Karpas-422 (cell line): ENCODE data around the gene SNX24. TPM values are rescaled to one million over a fixed set of nuclear protein-coding genes. Genes with fewer than 3 reads are reported as not detected.

ENCODE experiments used
- DNase-seq: peaks from one replicate; pipeline ENCODE4 v3.0.0-alpha.2; 2015
- H2AFZ ChIP-seq: fragments of 200-600 bp; sonication (generic); 2 replicates; pipeline ENCODE4 v1.6.1; 2014; ENCODE audit warnings: antibody characterized with exemption, low read length, mixed read lengths
- H3K27ac ChIP-seq: fragments of 200-600 bp; sonication (generic); 2 replicates; pipeline ENCODE4 v1.5.1; 2014; ENCODE audit warnings: mild to moderate bottlenecking, low read length, moderate library complexity
- H3K27me3 ChIP-seq: fragments of 200-600 bp; sonication (generic); 2 replicates; pipeline ENCODE4 v1.6.1; 2014; ENCODE audit warnings: low read length, mixed read lengths
- H3K36me3 ChIP-seq: fragments of 200-600 bp; sonication (generic); 2 replicates; pipeline ENCODE4 v1.6.1; 2014; ENCODE audit warnings: low read length, mixed read lengths; ENCODE audit not compliant: insufficient read depth
- H3K4me1 ChIP-seq: fragments of 200-600 bp; sonication (generic); 2 replicates; pipeline ENCODE4 v1.6.1; 2014; ENCODE audit warnings: mild to moderate bottlenecking, low read length, mixed read lengths
- H3K4me2 ChIP-seq: fragments of 200-600 bp; sonication (generic); 2 replicates; pipeline ENCODE4 v1.6.1; 2014; ENCODE audit warnings: low read length, low read depth, mild to moderate bottlenecking; ENCODE audit not compliant: poor library complexity, severe bottlenecking
- H3K4me3 ChIP-seq: fragments of 200-600 bp; sonication (generic); 2 replicates; pipeline ENCODE4 v1.5.1; 2014; ENCODE audit warnings: mild to moderate bottlenecking, antibody characterized with exemption, low read length, mixed read lengths
- H3K79me2 ChIP-seq: fragments of 200-600 bp; sonication (generic); 2 replicates; pipeline ENCODE4 v1.6.1; 2014; ENCODE audit warnings: mild to moderate bottlenecking, low read length, mixed read lengths
- H3K9ac ChIP-seq: fragments of 200-600 bp; sonication (generic); 2 replicates; pipeline ENCODE4 v1.6.0; 2014; ENCODE audit warnings: low read length
- H3K9me2 ChIP-seq: fragments of 200-600 bp; sonication (generic), shearing (Covaris generic); replicated peaks from 2 replicates; pipeline ENCODE4 v1.6.0; 2014; ENCODE audit warnings: mild to moderate bottlenecking, low read length, moderate library complexity; ENCODE audit not compliant: insufficient read depth
- H3K9me3 ChIP-seq: fragments of 300-700, 200-600 bp; sonication (generic); 2 replicates; pipeline ENCODE4 v1.6.1; 2014; ENCODE audit warnings: low read length, mixed read lengths
- H4K20me1 ChIP-seq: fragments of 200-600 bp; sonication (generic); 2 replicates; pipeline ENCODE4 v1.6.1; 2014; ENCODE audit warnings: mild to moderate bottlenecking, antibody characterized with exemption, low read length, low read depth; ENCODE audit not compliant: insufficient read depth
- total RNA-seq: library from RNA; depleted of rRNA; stranded (reverse); fragments of >200 nt; shearing (Covaris generic); gene quantifications from 2 replicates; pipeline ENCODE4 v1.2.3, GENCODE V29; 2014; ENCODE audit warnings: low replicate concordance; rRNA removed

The SNX24 gene
- total RNA-seq = 0.32 TPM in 1 of 2 replicates, not detected in the other

GRCh38 chr5:122845229-122846050 is at the start of gene SNX24:
Gene SNX24, plus strand, starts transcription at chr5:122845613. Its CDS starts 21 bp downstream, at chr5:122845634.
- H3K4me2 ChIP-seq = peak within 1 kb of the TSS; percentile 100
- H3K4me1 ChIP-seq = peaks cover 17% of the 10 kb centered on the region
- peak within 1 kb of the TSS; percentile 100 for H2AFZ ChIP-seq
- H3K79me2 ChIP-seq = no peaks in the 10 kb centered on the region
- H3K9me3 ChIP-seq = no peaks in the 10 kb centered on the region
- no peaks in the 10 kb centered on the region for H3K9me2 ChIP-seq
- no peaks in the 10 kb centered on the region for H4K20me1 ChIP-seq
- H3K9ac ChIP-seq = peak within 1 kb of the TSS; percentile 75
- peak within 1 kb of the TSS; percentile 90 for H3K4me3 ChIP-seq
- H3K36me3 ChIP-seq = no peaks in the 10 kb centered on the region
- DNase-seq = peak; percentile 84
- no peaks in the 10 kb centered on the region for H3K27me3 ChIP-seq
- H3K27ac ChIP-seq = no peak within 1 kb of the TSS

GRCh38 chr5:122805481-122805880 is 39.9 kb upstream of the SNX24 start:
- H3K36me3 ChIP-seq = peaks cover 45% of the 10 kb centered on the region
- H3K9me3 ChIP-seq = no peaks in the 10 kb centered on the region
- H3K9me2 ChIP-seq = no peaks in the 10 kb centered on the region; the same call in 1 of the 2 replicates
- H3K4me1 ChIP-seq = no peaks in the 10 kb centered on the region
- H3K4me2 ChIP-seq = no peak overlapping the region
- H2AFZ ChIP-seq = no peak overlapping the region
- H3K4me3 ChIP-seq = no peak overlapping the region
- peaks cover 11% of the 10 kb centered on the region; the same call in 1 of the 2 replicates for H3K79me2 ChIP-seq
- H3K9ac ChIP-seq = no peak overlapping the region
- H3K27ac ChIP-seq = no peak overlapping the region
- H4K20me1 ChIP-seq = no peaks in the 10 kb centered on the region
- no peaks in the 10 kb centered on the region for H3K27me3 ChIP-seq
- DNase-seq = no peak

- Histone ChIP-seq H3K27ac (no peak overlapping the region), H3K9me3 (no peaks in the 10 kb centered on the region), H3K36me3 (peaks cover 19% of the 10 kb centered on the region), H4K20me1 (no peaks in the 10 kb centered on the region), H3K9ac (no peak overlapping the region), H3K27me3 (no peaks in the 10 kb centered on the region), H3K9me2 (no peaks in the 10 kb centered on the region; the same call in 1 of the 2 replicates), H2AFZ (no peak overlapping the region), H3K4me2 (no peak overlapping the region), H3K4me3 (no peak overlapping the region), H3K79me2 (peaks cover 2% of the 10 kb centered on the region; the same call in 1 of the 2 replicates), H3K4me1 (no peaks in the 10 kb centered on the region)
- no peak for DNase-seq
These were observed 35.0 kb upstream of the SNX24 start for GRCh38 chr5:122810405-122810804.

- Histone ChIP-seq H3K79me2 (peaks cover 2% of the 10 kb centered on the region; the same call in 1 of the 2 replicates), H3K36me3 (peaks cover 13% of the 10 kb centered on the region; the same call in 1 of the 2 replicates), H3K9ac (no peak overlapping the region)
These were observed 30.1 kb upstream of the SNX24 start for GRCh38 chr5:122815218-122815767.

GRCh38 chr5:122816756-122817155 is 28.7 kb upstream of the SNX24 start:
- no peak overlapping the region for H3K4me3 ChIP-seq
- no peaks in the 10 kb centered on the region for H3K27me3 ChIP-seq
- H3K9me2 ChIP-seq = no peaks in the 10 kb centered on the region
- no peak overlapping the region for H3K27ac ChIP-seq
- no peaks in the 10 kb centered on the region for H3K4me1 ChIP-seq
- no peak overlapping the region for H3K9ac ChIP-seq
- H3K9me3 ChIP-seq = no peaks in the 10 kb centered on the region
- no peak overlapping the region for H2AFZ ChIP-seq
- H3K4me2 ChIP-seq = no peak overlapping the region
- no peaks in the 10 kb centered on the region for H4K20me1 ChIP-seq
- DNase-seq = no peak
- peaks cover 2% of the 10 kb centered on the region; the same call in 1 of the 2 replicates for H3K79me2 ChIP-seq
- H3K36me3 ChIP-seq = peaks cover 14% of the 10 kb centered on the region; the same call in 1 of the 2 replicates

More at GRCh38 chr5:122815218-122815767, 30.1 kb upstream of the SNX24 start:
- H3K4me1 ChIP-seq = no peaks in the 10 kb centered on the region
- no peak overlapping the region for H3K4me3 ChIP-seq
- H4K20me1 ChIP-seq = no peaks in the 10 kb centered on the region
- H3K27ac ChIP-seq = no peak overlapping the region
- H2AFZ ChIP-seq = no peak overlapping the region
- H3K9me3 ChIP-seq = no peaks in the 10 kb centered on the region
- no peaks in the 10 kb centered on the region for H3K9me2 ChIP-seq
- H3K27me3 ChIP-seq = no peaks in the 10 kb centered on the region
- DNase-seq = no peak
- no peak overlapping the region for H3K4me2 ChIP-seq

GRCh38 chr5:122831984-122832383 is 13.4 kb upstream of the SNX24 start:
- no peaks in the 10 kb centered on the region for H3K9me3 ChIP-seq
- no peak overlapping the region for H2AFZ ChIP-seq
- H3K4me1 ChIP-seq = no peaks in the 10 kb centered on the region
- H3K36me3 ChIP-seq = peaks cover 19% of the 10 kb centered on the region; the same call in 1 of the 2 replicates
- no peak overlapping the region for H3K4me3 ChIP-seq
- no peaks in the 10 kb centered on the region for H3K27me3 ChIP-seq
- no peak for DNase-seq
- H3K4me2 ChIP-seq = no peak overlapping the region
- no peaks in the 10 kb centered on the region for H4K20me1 ChIP-seq
- no peak overlapping the region for H3K9ac ChIP-seq
- no peaks in the 10 kb centered on the region for H3K79me2 ChIP-seq
- H3K9me2 ChIP-seq = no peaks in the 10 kb centered on the region
- no peak overlapping the region for H3K27ac ChIP-seq

- Histone ChIP-seq H4K20me1 (no peaks in the 10 kb centered on the region), H3K27ac (no peak overlapping the region), H3K27me3 (no peaks in the 10 kb centered on the region), H3K9me2 (no peaks in the 10 kb centered on the region), H3K4me3 (no peak overlapping the region), H3K4me2 (no peak overlapping the region), H3K36me3 (no peaks in the 10 kb centered on the region), H3K9me3 (no peaks in the 10 kb centered on the region), H2AFZ (no peak overlapping the region), H3K9ac (no peak overlapping the region), H3K79me2 (no peaks in the 10 kb centered on the region), H3K4me1 (no peaks in the 10 kb centered on the region)
- no peak for DNase-seq
These were observed 9.7 kb upstream of the SNX24 start for GRCh38 chr5:122835681-122836080.

GRCh38 chr5:122836947-122837346 is 8.5 kb upstream of the SNX24 start:
- no peaks in the 10 kb centered on the region for H4K20me1 ChIP-seq
- H3K4me3 ChIP-seq = no peak overlapping the region
- no peak overlapping the region for H3K27ac ChIP-seq
- H3K27me3 ChIP-seq = no peaks in the 10 kb centered on the region
- no peaks in the 10 kb centered on the region for H3K9me2 ChIP-seq
- H3K9me3 ChIP-seq = no peaks in the 10 kb centered on the region
- H3K36me3 ChIP-seq = no peaks in the 10 kb centered on the region
- no peak overlapping the region for H3K4me2 ChIP-seq
- H2AFZ ChIP-seq = no peak overlapping the region
- no peak overlapping the region for H3K9ac ChIP-seq
- no peaks in the 10 kb centered on the region for H3K4me1 ChIP-seq
- H3K79me2 ChIP-seq = no peaks in the 10 kb centered on the region
- no peak for DNase-seq
